Transverse colon (tissue), 4 donors: ENCODE data around the gene TRIM9. TPM values are rescaled to one million over a fixed set of nuclear protein-coding genes. Genes with fewer than 3 reads are reported as not detected.

ENCODE experiments used
- DNase-seq: peaks from one replicate; pipeline ENCODE4 v3.0.0-alpha.2; 2019
- H3K27ac ChIP-seq, 4 donors: fragments of 200-600 bp; sonication (generic); 2 replicates each; pipeline ENCODE4 v1.5.1; 2016 to 2018; ENCODE audit warnings: inconsistent platforms in 4 of 4
- H3K27me3 ChIP-seq: fragments of 200-600 bp; sonication (generic); 2 replicates; pipeline ENCODE4 v1.5.1; 2017; ENCODE audit warnings: inconsistent platforms
- H3K36me3 ChIP-seq, 4 donors: fragments of 200-600 bp; sonication (generic); 2 replicates each; pipeline ENCODE4 v1.5.1; 2017 to 2019; ENCODE audit warnings: inconsistent platforms in 4 of 4
- H3K4me1 ChIP-seq, 4 donors: fragments of 200-600 bp; sonication (generic); 2 replicates each; pipeline ENCODE4 v1.5.1; 2017 to 2020; ENCODE audit warnings: inconsistent platforms in 4 of 4
- H3K4me3 ChIP-seq, 4 donors: fragments of 200-600 bp; sonication (generic); 1 replicate in 1 of 4; 2 replicates in 3 of 4; pipeline versions ENCODE4 v1.5.1 to v1.6.1; 2017 to 2019; ENCODE audit warnings: inconsistent platforms in 4 of 4
- H3K9me3 ChIP-seq, 2 donors: fragments of 200-600 bp; sonication (generic); 2 replicates each; pipeline ENCODE4 v1.5.1; 2017 to 2019; ENCODE audit warnings: inconsistent platforms in 2 of 2
- EP300 ChIP-seq: sonication (generic); formaldehyde crosslinking; IDR thresholded peaks from one replicate; pipeline ENCODE4 v1.6.1; 2017; ENCODE audit warnings: antibody characterized with exemption, low read depth
- POLR2A ChIP-seq: fragments of 450-650 bp; IDR thresholded peaks from one replicate; pipeline ENCODE4 v1.6.1; 2016; ENCODE audit warnings: antibody characterized with exemption, mild to moderate bottlenecking, moderate library complexity
- POLR2AphosphoS5 ChIP-seq, 3 donors: sonication (generic); formaldehyde crosslinking; IDR thresholded peaks; one replicate each; pipeline ENCODE4 v1.6.1; 2016; ENCODE audit warnings: antibody characterized with exemption in 3 of 3
- WGBS, 2 donors: methylation state at CpG; one replicate each; pipeline ENCODE4 v1.1.5; 2018; ENCODE audit warnings: low coverage in 1 of 2; 5-methylcytosine and 5-hydroxymethylcytosine counted together
- in situ Hi-C, 4 donors: fragments of 200-750 bp; cut with MboI; loops; one replicate each; pipeline versions ENCODE4 v1.15.0 to v1.15.1; 2017; ENCODE audit warnings: low sequenced_read_pairs in 3 of 4, low pct_ligation_motif_present in 1 of 4, low pct_unique_long_range_greater_than_20kb in 1 of 4
- intact Hi-C: fragments of 100-400 bp; cut with DNase I; formaldehyde crosslinking; loops from one replicate; pipeline ENCODE4 v1.15.1; 2023; ENCODE audit warnings: low total_unique reads
- total RNA-seq, 4 donors: library from RNA; depleted of rRNA; stranded (reverse); fragments of >200 nt; gene quantifications; one replicate each; pipeline ENCODE4 v1.1.0, GENCODE V29; 2016
- TF ChIP-seq, protein P1 (sequence below), 5 experiments: fragments of 200-600 bp in 3 of 5; fragments of 450-650 bp in 2 of 5; sonication (generic) in 3 of 5; IDR thresholded peaks; 1 replicate in 2 of 5; 2 replicates in 3 of 5; pipeline ENCODE4 v1.5.1; 2016 to 2017; ENCODE audit warnings: antibody characterized with exemption in 5 of 5, inconsistent platforms in 3 of 5, mild to moderate bottlenecking in 2 of 5, moderate library complexity in 1 of 5

The TRIM9 gene
- total RNA-seq, 4 donors from 2014 or later, result 9.2 to 21.3 (median 16.1) TPM

DNA sequence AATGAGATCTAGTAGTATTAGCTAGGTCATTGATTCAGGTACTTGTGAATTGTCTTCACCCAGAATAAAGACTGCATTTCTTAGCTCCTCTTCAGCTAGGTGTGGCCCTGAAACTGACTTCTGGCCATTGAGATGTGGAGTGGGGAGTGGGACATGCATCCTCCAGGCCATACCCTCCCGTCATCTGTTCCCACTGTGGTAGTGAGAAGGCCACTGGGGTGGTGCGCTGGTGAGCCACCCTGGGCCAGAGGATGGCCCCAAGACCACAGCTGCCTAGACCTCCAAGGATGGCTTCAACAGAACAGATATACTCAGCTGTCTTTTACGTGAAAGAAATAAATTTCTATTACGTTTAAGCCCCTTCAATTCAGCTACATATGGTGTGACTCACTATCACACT, 36.5 kb downstream of the TRIM9 start:
- H3K4me3 ChIP-seq, result no peak overlapping the region
- no peaks in the 10 kb centered on the region for H3K36me3 ChIP-seq
- TF ChIP-seq EP300 (no peak), POLR2A (no peak), POLR2AphosphoS5 (IDR thresholded peaks at IDR 0.05) (no peak)
- TF ChIP-seq, protein P1, sequence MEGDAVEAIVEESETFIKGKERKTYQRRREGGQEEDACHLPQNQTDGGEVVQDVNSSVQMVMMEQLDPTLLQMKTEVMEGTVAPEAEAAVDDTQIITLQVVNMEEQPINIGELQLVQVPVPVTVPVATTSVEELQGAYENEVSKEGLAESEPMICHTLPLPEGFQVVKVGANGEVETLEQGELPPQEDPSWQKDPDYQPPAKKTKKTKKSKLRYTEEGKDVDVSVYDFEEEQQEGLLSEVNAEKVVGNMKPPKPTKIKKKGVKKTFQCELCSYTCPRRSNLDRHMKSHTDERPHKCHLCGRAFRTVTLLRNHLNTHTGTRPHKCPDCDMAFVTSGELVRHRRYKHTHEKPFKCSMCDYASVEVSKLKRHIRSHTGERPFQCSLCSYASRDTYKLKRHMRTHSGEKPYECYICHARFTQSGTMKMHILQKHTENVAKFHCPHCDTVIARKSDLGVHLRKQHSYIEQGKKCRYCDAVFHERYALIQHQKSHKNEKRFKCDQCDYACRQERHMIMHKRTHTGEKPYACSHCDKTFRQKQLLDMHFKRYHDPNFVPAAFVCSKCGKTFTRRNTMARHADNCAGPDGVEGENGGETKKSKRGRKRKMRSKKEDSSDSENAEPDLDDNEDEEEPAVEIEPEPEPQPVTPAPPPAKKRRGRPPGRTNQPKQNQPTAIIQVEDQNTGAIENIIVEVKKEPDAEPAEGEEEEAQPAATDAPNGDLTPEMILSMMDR (IDR thresholded peaks at IDR 0.05), result no peak
- H3K27me3 ChIP-seq, result no peaks in the 10 kb centered on the region
- no peaks in the 10 kb centered on the region for H3K4me1 ChIP-seq
- no peak for DNase-seq
- in situ Hi-C loops, result no loop called here
- peaks cover 0 to 7% of the 10 kb centered on the region in 2 donors for H3K9me3 ChIP-seq
- intact Hi-C loops, result no loop called here
- no peak overlapping the region for H3K27ac ChIP-seq
- 83 to 95% methylated on average over 4 of the region's 4 CpGs for WGBS, 2 donors

DNA sequence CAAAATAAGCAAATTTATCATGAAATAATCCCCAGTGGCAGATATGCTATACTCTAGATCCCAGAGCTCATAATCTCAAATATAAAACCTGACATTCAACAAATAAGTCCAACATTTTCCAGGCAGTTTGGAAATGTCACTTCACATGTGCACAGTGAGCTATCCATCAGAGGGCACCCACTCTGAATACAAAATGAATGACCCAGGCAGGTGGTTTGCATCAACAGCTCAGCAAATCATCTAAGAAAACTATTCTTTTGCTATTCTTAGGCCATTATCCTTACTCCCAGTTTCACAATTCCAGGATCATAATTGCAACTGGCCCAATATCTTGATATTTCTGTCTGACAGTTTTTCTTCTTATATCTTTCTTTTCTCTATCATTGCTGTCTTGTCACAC, 38.5 kb downstream of the TRIM9 start:
- no peak for TF ChIP-seq POLR2A
- TF ChIP-seq POLR2AphosphoS5 (IDR thresholded peaks at IDR 0.05), result no peak
- no peak for TF ChIP-seq EP300
- TF ChIP-seq, protein P1 (IDR thresholded peaks at IDR 0.05), result no peak
- no peaks in the 10 kb centered on the region for H3K9me3 ChIP-seq
- no peak overlapping the region for H3K4me3 ChIP-seq
- no peak overlapping the region for H3K27ac ChIP-seq
- H3K27me3 ChIP-seq, result no peaks in the 10 kb centered on the region
- in situ Hi-C loops, result no loop called here
- DNase-seq, result no peak
- intact Hi-C loops, result no loop called here
- H3K36me3 ChIP-seq, result no peaks in the 10 kb centered on the region
- H3K4me1 ChIP-seq, result no peaks in the 10 kb centered on the region

DNA sequence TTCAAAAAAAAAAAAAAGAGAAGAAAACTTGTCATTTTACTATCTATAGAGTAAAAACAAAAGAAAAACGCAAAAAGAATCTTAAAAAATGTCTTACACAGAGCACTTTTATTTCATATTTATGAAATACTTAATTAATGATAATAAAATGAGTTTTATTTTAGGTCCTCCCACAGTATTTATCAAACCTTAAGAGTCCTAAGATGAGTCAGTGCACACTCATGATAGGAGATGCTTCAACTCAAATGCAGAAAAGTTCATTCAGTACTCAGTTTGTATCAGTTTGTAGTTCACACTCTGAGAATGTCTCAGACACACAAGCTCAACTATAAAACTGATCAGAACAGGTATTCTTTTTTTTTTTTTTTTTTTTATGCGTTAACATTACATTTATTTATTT, 41.7 kb downstream of the TRIM9 start:
- intact Hi-C loops, result no loop called here
- DNase-seq, result no peak
- Histone ChIP-seq H3K4me1 (no peaks in the 10 kb centered on the region), H3K36me3 (no peaks in the 10 kb centered on the region), H3K4me3 (no peak overlapping the region), H3K9me3 (no peaks in the 10 kb centered on the region), H3K27ac (no peak overlapping the region), H3K27me3 (no peaks in the 10 kb centered on the region)
- 92 to 96% methylated on average over 2 of the region's 2 CpGs for WGBS, 2 donors
- no peak for TF ChIP-seq POLR2A
- TF ChIP-seq EP300, result no peak
- TF ChIP-seq, protein P1 (IDR thresholded peaks at IDR 0.05), result no peak
- TF ChIP-seq POLR2AphosphoS5 (IDR thresholded peaks at IDR 0.05), result no peak
- in situ Hi-C loops, result no loop called here

DNA sequence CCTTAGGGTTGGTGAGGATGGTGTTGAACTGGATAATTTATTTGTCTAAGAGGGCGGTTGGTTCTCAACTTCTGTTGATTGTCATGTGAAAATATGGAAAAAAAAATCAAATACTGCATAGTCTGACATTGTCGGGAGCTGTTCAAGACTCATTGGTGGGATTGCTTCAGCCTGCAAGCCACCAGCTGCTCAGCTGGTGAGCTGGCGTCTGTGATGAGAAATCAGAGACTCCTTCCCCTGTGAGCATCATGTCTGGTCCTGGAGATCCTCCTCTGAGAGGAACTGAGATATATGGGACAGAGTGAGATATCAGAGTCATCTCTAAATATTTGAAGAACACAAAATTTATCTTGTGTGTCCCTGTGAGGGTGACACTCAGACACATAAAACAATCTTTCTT, 49.9 kb downstream of the TRIM9 start:
- Histone ChIP-seq H3K27me3 (no peaks in the 10 kb centered on the region), H3K36me3 (no peaks in the 10 kb centered on the region), H3K4me1 (no peaks in the 10 kb centered on the region), H3K9me3 (no peaks in the 10 kb centered on the region), H3K4me3 (no peak overlapping the region), H3K27ac (no peak overlapping the region)
- intact Hi-C loops (loop anchor here (5.0 kb wide), 1 partner anchor 1167 kb away; no protein-coding TSS in a partner anchor), in situ Hi-C loops (no loop called here)
- TF ChIP-seq POLR2A (no peak), POLR2AphosphoS5 (IDR thresholded peaks at IDR 0.05) (no peak), EP300 (no peak)
- TF ChIP-seq, protein P1 (IDR thresholded peaks at IDR 0.05), result no peak
- 78 to 87% methylated on average over 3 of the region's 3 CpGs for WGBS, 2 donors
- DNase-seq, result no peak
